SK-N-SH treated with all-trans-retinoic acid at 6 μM for 48 hours (cell line): Measurements from ENCODE around the gene CYP2S1.

ENCODE experiments used
- PPARA ChIP-seq: fragments of 250-450 bp; sonication (Bioruptor Pico); IDR thresholded peaks from 2 replicates; pipeline ENCODE4 v1.5.0; 2020; ENCODE audit warnings: mild to moderate bottlenecking, borderline replicate concordance
- ZFP30 ChIP-seq: fragments of 450-650 bp; formaldehyde crosslinking; IDR thresholded peaks from 2 replicates; pipeline ENCODE4 v1.5.0; 2022; ENCODE audit warnings: mild to moderate bottlenecking, moderate library complexity

DNA sequence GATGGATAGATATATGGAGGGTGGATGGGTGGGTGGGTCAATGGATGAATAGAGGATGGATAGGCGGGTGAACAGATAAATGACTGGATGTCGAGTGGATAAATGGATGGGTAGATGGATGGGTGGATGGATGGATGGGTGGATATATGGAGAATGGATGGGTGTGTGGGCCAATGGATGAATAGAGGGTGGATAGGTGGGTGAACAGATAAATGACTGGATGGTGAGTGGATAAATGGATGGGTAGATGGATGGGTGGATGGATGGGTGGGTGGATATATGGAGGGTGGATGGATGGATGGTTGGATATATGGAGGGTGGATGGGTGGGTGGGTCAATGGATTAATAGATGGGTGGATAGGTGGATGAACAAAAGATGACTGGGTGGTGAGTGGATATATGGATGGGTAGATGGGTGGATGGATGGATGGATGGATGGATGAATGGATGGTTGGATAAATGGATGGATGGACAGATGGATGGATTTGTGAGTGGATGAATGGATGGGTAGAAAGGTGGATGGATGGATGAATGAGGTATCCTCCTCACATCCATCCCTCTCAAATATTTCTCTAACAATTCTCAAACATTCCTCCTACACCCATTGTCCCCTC lies 47.0 kb downstream of the CYP2S1 start:
- TF ChIP-seq ZFP30 (CRISPR knock-in tag) (no peak), PPARA (CRISPR knock-in tag) (no peak)
